HG03175 (cell line): ENCODE data around the gene SFT2D1.

Source experiments
- ATAC-seq: cut with Tn5 transposase; IDR thresholded peaks from one replicate; pipeline ENCODE4 v1.9.1; 2021; ENCODE audit warnings: mild to moderate bottlenecking, moderate library complexity; ENCODE audit not compliant: unreplicated experiment

SFT2D1 gene

GRCh38 chr6:166282394-166283032, 59.8 kb downstream of the SFT2D1 start:
- no peak for ATAC-seq

DNA sequence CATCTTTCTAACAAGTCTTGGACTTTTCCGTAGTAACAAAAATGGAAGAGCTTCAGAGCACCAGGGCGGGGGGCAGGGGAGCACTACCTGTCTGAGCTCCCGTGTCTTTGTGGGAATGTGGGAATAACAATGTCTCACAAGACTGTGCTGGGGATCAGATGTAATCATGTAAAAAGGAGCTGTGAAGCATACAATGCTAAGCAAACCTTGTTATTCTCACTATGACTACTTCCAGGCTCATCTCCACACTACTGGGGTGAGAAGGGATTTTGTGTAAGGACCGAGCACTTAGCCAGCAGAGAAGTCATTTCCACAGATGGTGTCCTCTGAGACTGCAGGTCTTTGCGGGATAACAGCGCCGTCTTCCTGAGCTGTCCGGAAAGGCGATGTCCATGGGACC, 61.2 kb downstream of the SFT2D1 start:
- ATAC-seq = no peak

DNA sequence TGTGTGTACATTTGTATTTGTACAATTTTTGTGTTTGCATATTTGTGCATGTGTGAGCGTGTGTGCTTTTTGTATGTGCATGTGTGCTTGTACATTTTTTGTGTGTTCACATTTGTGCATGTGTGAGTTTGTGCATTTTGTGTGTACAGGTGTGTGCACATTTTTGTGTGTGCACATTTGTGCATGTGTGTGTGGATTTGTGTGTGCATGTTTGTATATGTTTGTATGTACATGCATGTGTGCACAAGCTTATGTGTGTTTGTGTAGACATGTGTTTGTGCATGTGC, 63.0 kb downstream of the SFT2D1 start:
- no peak for ATAC-seq

GRCh38 chr6:166278579-166279392, 63.6 kb downstream of the SFT2D1 start:
- no peak for ATAC-seq

DNA sequence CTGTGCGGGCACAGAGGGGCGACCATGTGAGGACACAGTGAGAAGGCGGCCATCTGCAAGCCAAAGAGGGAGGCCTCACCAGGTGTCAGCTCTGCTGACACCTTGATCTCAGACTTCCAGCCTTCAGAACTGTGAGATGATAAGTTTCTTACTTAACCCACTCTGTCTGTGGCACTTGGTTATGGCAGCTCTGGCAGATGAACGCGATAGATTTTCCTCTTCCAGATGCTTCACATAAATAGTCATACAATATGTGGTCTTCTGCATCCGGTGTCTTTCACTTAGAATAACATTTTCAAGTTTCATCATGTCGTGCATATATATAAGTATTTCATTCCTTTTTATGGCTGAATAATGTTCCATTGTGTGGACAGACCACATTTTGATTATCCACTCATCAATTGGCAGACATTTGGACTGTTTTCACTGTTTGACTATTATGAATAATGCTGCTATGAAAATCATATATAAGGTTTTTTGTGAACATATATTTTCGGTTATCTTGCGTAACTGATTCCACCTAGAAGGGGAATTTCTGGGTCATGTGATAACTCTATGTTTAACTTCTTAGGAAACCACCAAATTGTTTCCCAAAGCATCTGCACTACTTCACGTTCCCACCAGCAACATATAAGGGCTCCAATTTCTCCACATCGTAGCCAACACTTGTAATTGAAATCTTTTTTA, 64.3 kb downstream of the SFT2D1 start:
- ATAC-seq = no peak

GRCh38 chr6:166277018-166277417, 65.3 kb downstream of the SFT2D1 start:
- ATAC-seq = no peak

GRCh38 chr6:166275714-166276166, 66.6 kb downstream of the SFT2D1 start:
- ATAC-seq = peak; percentile 86

DNA sequence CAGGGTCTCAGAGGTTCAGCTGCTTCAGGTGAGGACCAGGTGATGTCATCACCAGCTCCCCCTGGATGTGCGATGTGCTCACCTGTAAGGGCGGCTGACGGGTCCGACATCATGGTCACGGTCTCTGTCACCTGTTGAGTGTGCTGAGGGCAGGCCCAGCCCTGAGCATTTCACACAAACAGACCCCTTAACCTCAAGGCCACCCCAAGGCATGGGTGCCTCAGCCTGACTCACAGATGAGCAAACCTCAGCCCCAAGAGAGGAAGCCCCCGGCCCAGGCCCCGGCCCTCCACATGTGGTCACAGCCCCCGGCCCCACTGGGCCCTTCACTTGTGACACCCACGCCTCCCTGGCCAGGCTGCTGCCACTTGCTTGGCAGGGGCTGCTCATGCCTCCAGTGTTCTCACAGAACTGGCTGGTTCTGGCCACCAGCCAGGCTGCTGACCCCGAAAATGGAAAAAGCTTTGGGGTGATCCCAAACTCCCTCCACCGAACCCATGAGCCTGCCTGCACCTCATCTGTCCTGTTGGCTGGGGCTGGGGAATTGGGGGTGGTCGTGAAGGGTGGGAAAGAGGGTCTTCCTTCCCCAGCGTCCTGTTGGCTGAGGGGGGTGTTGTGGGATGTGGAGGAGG, 67.5 kb downstream of the SFT2D1 start:
- ATAC-seq = no peak

DNA sequence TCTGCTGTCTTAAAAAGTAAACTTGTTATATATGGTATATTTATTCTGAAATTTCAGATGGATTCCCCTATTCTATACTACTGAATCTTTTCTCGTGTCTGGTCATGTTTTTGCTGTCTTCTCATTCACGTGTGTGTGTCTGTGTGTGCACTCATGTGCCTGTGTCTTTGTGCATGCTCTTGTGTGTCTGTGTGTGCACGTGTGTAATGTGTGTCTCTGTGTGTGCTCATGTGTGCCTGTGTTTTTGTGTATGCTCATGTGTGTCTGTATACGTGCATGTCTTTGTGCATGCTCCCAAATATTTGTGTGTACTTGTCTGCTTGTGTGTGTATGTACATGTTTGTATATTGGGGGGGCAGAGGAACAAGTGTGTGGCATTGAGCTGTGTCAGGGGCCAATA, 68.2 kb downstream of the SFT2D1 start:
- ATAC-seq = no peak

DNA sequence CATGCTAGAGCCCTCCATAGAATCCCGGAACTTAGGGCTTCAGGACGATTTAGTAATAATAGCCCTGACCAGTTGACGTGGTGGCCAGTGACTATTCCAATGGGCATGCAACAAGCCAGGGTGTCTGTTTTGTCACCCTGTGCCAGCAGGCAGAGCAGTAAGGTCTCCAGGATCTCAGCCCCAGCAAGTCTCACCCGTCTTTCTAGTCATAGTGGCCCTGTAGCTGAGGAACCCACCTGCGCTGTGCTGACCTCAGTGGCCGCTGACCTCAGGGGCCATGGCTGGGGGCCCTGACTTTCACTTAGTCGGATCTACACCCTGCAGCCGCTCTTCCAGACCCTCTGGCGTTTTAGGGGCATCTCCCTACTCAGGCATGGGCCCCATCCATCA, 71.0 kb downstream of the SFT2D1 start:
- ATAC-seq = no peak

- ATAC-seq = no peak
Measured at GRCh38 chr6:166270706-166271375, 71.5 kb downstream of the SFT2D1 start.
